Stromal cell of bone marrow (primary cell): ENCODE data around the gene CDS2.
"Not testable (repeated sequence)": the region's sequence is repeated elsewhere in the genome, so short reads cannot be mapped to it uniquely, and the experiment has no call there.

Experiments
- DNase-seq: peaks from one replicate; pipeline ENCODE4 v3.0.0-alpha.2; 2012; ENCODE audit warnings: low read depth

CDS2 gene

GRCh38 chr20:5126512-5127203 lies at the start of gene CDS2:
Gene CDS2 (plus strand): TSS chr20:5127008. CDS start chr20:5127093, 85 bp downstream.
- DNase-seq = peak; percentile 97

- no peak for DNase-seq
These were observed 48.9 kb upstream of the CDS2 start for GRCh38 chr20:5077761-5078387.

GRCh38 chr20:5078399-5078958 lies 48.3 kb upstream of the CDS2 start:
- DNase-seq = peak; percentile 54

GRCh38 chr20:5080384-5080877 lies 46.4 kb upstream of the CDS2 start:
- peak; percentile 74 for DNase-seq

- no peak for DNase-seq
These were observed 41.4 kb upstream of the CDS2 start for GRCh38 chr20:5085380-5085779.

GRCh38 chr20:5088688-5089087 lies 38.1 kb upstream of the CDS2 start:
- no peak for DNase-seq

- DNase-seq = no peak
These were observed 36.6 kb upstream of the CDS2 start for GRCh38 chr20:5090191-5090590.

- no peak for DNase-seq
These were observed 34.9 kb upstream of the CDS2 start for GRCh38 chr20:5091902-5092301.

GRCh38 chr20:5092765-5093339 lies 34.0 kb upstream of the CDS2 start:
- no peak for DNase-seq

GRCh38 chr20:5095454-5095853 lies 31.4 kb upstream of the CDS2 start:
- DNase-seq = no peak

GRCh38 chr20:5095931-5096330 lies 30.9 kb upstream of the CDS2 start:
- no peak for DNase-seq

GRCh38 chr20:5096463-5096862 lies 30.3 kb upstream of the CDS2 start:
- no peak for DNase-seq

- not testable (repeated sequence) for DNase-seq
These were observed 27.8 kb upstream of the CDS2 start for GRCh38 chr20:5099009-5099408.

- DNase-seq = not testable (repeated sequence)
These were observed 26.9 kb upstream of the CDS2 start for GRCh38 chr20:5099909-5100308.

- peak; percentile 36 for DNase-seq
These were observed 26.0 kb upstream of the CDS2 start for GRCh38 chr20:5100684-5101347.

- no peak for DNase-seq
These were observed 22.3 kb upstream of the CDS2 start for GRCh38 chr20:5104479-5104878.

- DNase-seq = no peak
These were observed 17.5 kb upstream of the CDS2 start for GRCh38 chr20:5109276-5109675.

- no peak for DNase-seq
These were observed 13.2 kb upstream of the CDS2 start for GRCh38 chr20:5113615-5113986.

GRCh38 chr20:5114403-5114802 lies 12.4 kb upstream of the CDS2 start:
- no peak for DNase-seq

GRCh38 chr20:5116875-5117274 lies 9.9 kb upstream of the CDS2 start:
- no peak for DNase-seq

GRCh38 chr20:5118220-5119142 lies 8.3 kb upstream of the CDS2 start:
- no peak for DNase-seq

GRCh38 chr20:5119143-5119434 lies 7.7 kb upstream of the CDS2 start:
- DNase-seq = no peak
